Suprapubic skin (tissue), 4 donors: ENCODE measurements around the gene APCDD1. TPM values are rescaled to one million over a fixed set of nuclear protein-coding genes. Genes with fewer than 3 reads are reported as not detected.

ENCODE experiments used
- DNase-seq, 2 donors: peaks; one replicate each; pipeline ENCODE4 v3.0.0-alpha.2; 2019; ENCODE audit warnings: low spot score in 2 of 2
- H3K27ac ChIP-seq: fragments of 200-600 bp; sonication (generic); one replicate; pipeline ENCODE4 v1.5.1; 2019
- H3K27me3 ChIP-seq: fragments of 200-600 bp; sonication (generic); one replicate; pipeline ENCODE4 v1.5.1; 2019
- H3K36me3 ChIP-seq: fragments of 200-600 bp; sonication (generic); one replicate; pipeline ENCODE4 v1.5.1; 2019
- H3K4me1 ChIP-seq: fragments of 200-600 bp; sonication (generic); one replicate; pipeline ENCODE4 v1.5.1; 2019
- H3K4me3 ChIP-seq: fragments of 200-600 bp; sonication (generic); one replicate; pipeline ENCODE4 v1.5.1; 2019; ENCODE audit warnings: mild to moderate bottlenecking
- H3K9me3 ChIP-seq: fragments of 200-600 bp; sonication (generic); one replicate; pipeline ENCODE4 v1.5.1; 2019
- EP300 ChIP-seq: sonication (generic); formaldehyde crosslinking; IDR thresholded peaks from one replicate; pipeline ENCODE4 v1.6.1; 2017; ENCODE audit warnings: antibody characterized with exemption
- POLR2A ChIP-seq, 2 donors: fragments of 450-650 bp; IDR thresholded peaks; one replicate each; pipeline ENCODE4 v1.6.1; 2017; ENCODE audit warnings: antibody characterized with exemption in 2 of 2, mild to moderate bottlenecking in 2 of 2, moderate library complexity in 2 of 2
- POLR2AphosphoS5 ChIP-seq, 3 donors: sonication (generic); formaldehyde crosslinking; IDR thresholded peaks; one replicate each; pipeline ENCODE4 v1.6.1; 2017; ENCODE audit warnings: antibody characterized with exemption in 3 of 3
- WGBS: methylation state at CpG from one replicate; pipeline ENCODE4 v1.1.5; 2018; 5-methylcytosine and 5-hydroxymethylcytosine counted together
- total RNA-seq, 4 donors: library from RNA; depleted of rRNA; stranded (reverse); fragments of >200 nt; gene quantifications; one replicate each; pipeline ENCODE4 v1.1.0, GENCODE V29; 2016
- TF ChIP-seq, protein P1 (sequence below), 2 donors: fragments of 200-600 bp in 1 of 2; fragments of 450-650 bp in 1 of 2; sonication (generic) in 1 of 2; IDR thresholded peaks; one replicate each; pipeline ENCODE4 v1.5.1; 2016 to 2019; ENCODE audit warnings: antibody characterized with exemption in 2 of 2, mild to moderate bottlenecking in 1 of 2, moderate library complexity in 1 of 2

The APCDD1 gene
- total RNA-seq, 4 donors from 2014 or later = 110 to 308 (median 140) TPM

GRCh38 chr18:10420561-10421352 lies 33.7 kb upstream of the APCDD1 start:
- no peak for DNase-seq

GRCh38 chr18:10421859-10422258 lies 32.6 kb upstream of the APCDD1 start:
- DNase-seq = no peak
- Histone ChIP-seq H3K27ac (no peak overlapping the region), H3K4me1 (peaks cover 49% of the 10 kb centered on the region), H3K27me3 (no peaks in the 10 kb centered on the region), H3K4me3 (no peak overlapping the region), H3K36me3 (no peaks in the 10 kb centered on the region), H3K9me3 (no peaks in the 10 kb centered on the region)
- 40% methylated on average over 5 of the region's 5 CpGs for WGBS
- TF ChIP-seq POLR2A (IDR thresholded peaks at IDR 0.05) = no peak
- no peak for TF ChIP-seq EP300
- no peak for TF ChIP-seq POLR2AphosphoS5 (IDR thresholded peaks at IDR 0.05)
- TF ChIP-seq, protein P1, sequence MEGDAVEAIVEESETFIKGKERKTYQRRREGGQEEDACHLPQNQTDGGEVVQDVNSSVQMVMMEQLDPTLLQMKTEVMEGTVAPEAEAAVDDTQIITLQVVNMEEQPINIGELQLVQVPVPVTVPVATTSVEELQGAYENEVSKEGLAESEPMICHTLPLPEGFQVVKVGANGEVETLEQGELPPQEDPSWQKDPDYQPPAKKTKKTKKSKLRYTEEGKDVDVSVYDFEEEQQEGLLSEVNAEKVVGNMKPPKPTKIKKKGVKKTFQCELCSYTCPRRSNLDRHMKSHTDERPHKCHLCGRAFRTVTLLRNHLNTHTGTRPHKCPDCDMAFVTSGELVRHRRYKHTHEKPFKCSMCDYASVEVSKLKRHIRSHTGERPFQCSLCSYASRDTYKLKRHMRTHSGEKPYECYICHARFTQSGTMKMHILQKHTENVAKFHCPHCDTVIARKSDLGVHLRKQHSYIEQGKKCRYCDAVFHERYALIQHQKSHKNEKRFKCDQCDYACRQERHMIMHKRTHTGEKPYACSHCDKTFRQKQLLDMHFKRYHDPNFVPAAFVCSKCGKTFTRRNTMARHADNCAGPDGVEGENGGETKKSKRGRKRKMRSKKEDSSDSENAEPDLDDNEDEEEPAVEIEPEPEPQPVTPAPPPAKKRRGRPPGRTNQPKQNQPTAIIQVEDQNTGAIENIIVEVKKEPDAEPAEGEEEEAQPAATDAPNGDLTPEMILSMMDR (IDR thresholded peaks at IDR 0.05) = no peak

More at GRCh38 chr18:10420561-10421352, 33.7 kb upstream of the APCDD1 start:
- no peak for TF ChIP-seq POLR2AphosphoS5 (IDR thresholded peaks at IDR 0.05)
- no peak for TF ChIP-seq POLR2A (IDR thresholded peaks at IDR 0.05)
- TF ChIP-seq, protein P1 (IDR thresholded peaks at IDR 0.05) = no peak
- TF ChIP-seq EP300 = no peak
- Histone ChIP-seq H3K4me3 (no peak overlapping the region), H3K27ac (no peak overlapping the region), H3K9me3 (no peaks in the 10 kb centered on the region), H3K27me3 (no peaks in the 10 kb centered on the region), H3K4me1 (peaks cover 53% of the 10 kb centered on the region), H3K36me3 (no peaks in the 10 kb centered on the region)
- WGBS = 73% methylated on average over 5 of the region's 5 CpGs

DNA sequence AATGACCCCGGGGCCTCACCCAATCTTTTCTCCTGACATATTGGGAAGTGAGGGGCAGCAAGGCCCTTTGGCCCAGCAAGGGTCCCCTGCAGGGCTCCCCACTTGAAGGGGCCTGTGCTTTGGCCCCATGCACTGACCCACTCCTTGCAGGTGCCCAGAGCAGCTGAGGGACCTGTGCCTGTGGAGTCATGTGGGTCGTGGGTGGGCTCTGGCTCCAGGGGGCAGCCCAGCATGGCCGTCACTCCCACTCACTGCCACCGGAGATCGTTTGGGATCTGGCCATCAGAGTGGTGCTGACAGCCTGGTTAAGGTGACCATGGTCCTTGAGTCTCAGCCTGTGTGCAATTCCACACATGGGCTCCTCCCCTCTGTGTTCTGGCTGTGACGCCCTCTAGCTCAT lies 31.7 kb upstream of the APCDD1 start:
- Histone ChIP-seq H3K4me1 (peaks cover 42% of the 10 kb centered on the region), H3K4me3 (no peak overlapping the region), H3K36me3 (no peaks in the 10 kb centered on the region), H3K27me3 (no peaks in the 10 kb centered on the region), H3K27ac (peak overlapping the region; percentile 24), H3K9me3 (no peaks in the 10 kb centered on the region)
- 79% methylated on average over 4 of the region's 6 CpGs for WGBS
- no peak for DNase-seq
- TF ChIP-seq, protein P1 (IDR thresholded peaks at IDR 0.05) = no peak
- TF ChIP-seq POLR2AphosphoS5 (IDR thresholded peaks at IDR 0.05) = no peak
- no peak for TF ChIP-seq EP300
- no peak for TF ChIP-seq POLR2A (IDR thresholded peaks at IDR 0.05)

DNA sequence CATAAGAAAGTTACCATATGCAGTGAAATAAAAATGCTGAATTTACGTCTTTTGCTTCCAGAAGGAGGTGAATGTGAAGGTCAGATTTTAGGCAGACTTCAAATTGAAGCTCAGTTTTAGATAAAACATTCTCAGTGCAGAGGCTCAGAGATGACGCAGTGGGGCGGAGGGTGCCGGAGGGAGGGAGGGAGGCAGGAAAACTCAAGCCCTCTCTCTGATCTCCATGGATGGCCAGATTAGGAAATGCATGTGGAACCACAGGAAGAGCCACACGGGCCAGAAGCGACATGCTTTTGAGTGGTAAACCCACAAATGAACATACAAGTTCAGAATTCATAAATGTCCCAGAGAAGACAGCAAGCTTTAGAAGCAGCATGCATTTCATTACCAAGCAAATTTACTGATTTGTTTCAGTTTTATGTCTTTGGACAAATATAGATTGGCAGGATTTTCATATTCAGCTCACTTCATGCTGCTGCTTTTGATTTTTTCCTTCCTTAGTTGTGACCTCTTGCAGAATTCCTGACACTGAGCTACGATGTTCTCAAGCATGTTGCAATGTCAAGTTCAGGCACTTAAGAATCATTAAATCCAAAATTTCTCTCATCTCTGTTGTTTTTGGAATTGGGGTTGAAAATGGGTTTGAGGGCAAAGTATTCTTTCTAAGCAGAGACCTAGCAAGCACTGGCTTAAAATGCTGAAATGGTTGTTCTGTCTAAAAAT lies 29.7 kb upstream of the APCDD1 start:
- TF ChIP-seq POLR2A (IDR thresholded peaks at IDR 0.05) (no peak), POLR2AphosphoS5 (IDR thresholded peaks at IDR 0.05) (no peak), EP300 (no peak)
- TF ChIP-seq, protein P1 (IDR thresholded peaks at IDR 0.05) = no peak
- no peak for DNase-seq
- no peaks in the 10 kb centered on the region for H3K9me3 ChIP-seq
- no peaks in the 10 kb centered on the region for H3K27me3 ChIP-seq
- peaks cover 33% of the 10 kb centered on the region for H3K4me1 ChIP-seq
- WGBS = 46% methylated on average over 7 of the region's 7 CpGs
- peak overlapping the region; percentile 42 for H3K27ac ChIP-seq
- H3K36me3 ChIP-seq = no peaks in the 10 kb centered on the region
- no peak overlapping the region for H3K4me3 ChIP-seq

DNA sequence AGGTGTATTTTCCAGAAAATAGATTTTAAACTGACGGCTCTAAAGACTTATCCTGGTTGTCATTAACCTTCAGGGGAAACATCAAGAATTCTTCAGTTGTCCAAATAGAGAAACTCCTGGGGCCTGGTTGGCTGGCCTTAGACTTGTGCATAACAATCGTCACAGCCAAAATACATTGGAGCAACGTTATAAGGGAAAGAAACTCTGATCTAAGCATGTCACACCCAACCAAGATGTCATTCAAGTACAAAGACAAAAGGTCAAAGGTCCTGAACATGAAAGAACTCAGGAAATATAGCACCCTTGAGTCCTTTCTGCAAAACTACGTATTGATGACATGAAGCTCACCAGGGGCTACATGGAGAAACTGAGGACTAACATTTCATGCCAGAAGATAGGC lies 23.8 kb upstream of the APCDD1 start:
- H3K27ac ChIP-seq = no peak overlapping the region
- H3K4me3 ChIP-seq = no peak overlapping the region
- no peaks in the 10 kb centered on the region for H3K36me3 ChIP-seq
- no peaks in the 10 kb centered on the region for H3K9me3 ChIP-seq
- H3K27me3 ChIP-seq = no peaks in the 10 kb centered on the region
- no peak for TF ChIP-seq POLR2AphosphoS5 (IDR thresholded peaks at IDR 0.05)
- TF ChIP-seq POLR2A (IDR thresholded peaks at IDR 0.05) = no peak
- TF ChIP-seq, protein P1 (IDR thresholded peaks at IDR 0.05) = no peak
- no peak for TF ChIP-seq EP300
- 43% methylated on average over 4 of the region's 4 CpGs for WGBS
- DNase-seq = no peak
- peaks cover 6% of the 10 kb centered on the region for H3K4me1 ChIP-seq
